GM21717 (cell line): ENCODE data around the gene SLC2A13.

ENCODE experiments used
- ATAC-seq: cut with Tn5 transposase; IDR thresholded peaks from one replicate; pipeline ENCODE4 v1.9.1; 2021; ENCODE audit warnings: mild to moderate bottlenecking, moderate library complexity; ENCODE audit not compliant: unreplicated experiment

Gene SLC2A13

GRCh38 chr12:40105515-40106201, at the start of gene SLC2A13:
SLC2A13 (minus strand) TSS chr12:40106081; CDS start chr12:40105808, 273 bp downstream.
- ATAC-seq, result peak; percentile 75

- ATAC-seq, result no peak
Measured at GRCh38 chr12:40154381-40154780, 48.5 kb upstream of the SLC2A13 start.

GRCh38 chr12:40153432-40153831, 47.6 kb upstream of the SLC2A13 start:
- ATAC-seq, result no peak

- ATAC-seq, result no peak
Measured at GRCh38 chr12:40152783-40153383, 47.0 kb upstream of the SLC2A13 start.

DNA sequence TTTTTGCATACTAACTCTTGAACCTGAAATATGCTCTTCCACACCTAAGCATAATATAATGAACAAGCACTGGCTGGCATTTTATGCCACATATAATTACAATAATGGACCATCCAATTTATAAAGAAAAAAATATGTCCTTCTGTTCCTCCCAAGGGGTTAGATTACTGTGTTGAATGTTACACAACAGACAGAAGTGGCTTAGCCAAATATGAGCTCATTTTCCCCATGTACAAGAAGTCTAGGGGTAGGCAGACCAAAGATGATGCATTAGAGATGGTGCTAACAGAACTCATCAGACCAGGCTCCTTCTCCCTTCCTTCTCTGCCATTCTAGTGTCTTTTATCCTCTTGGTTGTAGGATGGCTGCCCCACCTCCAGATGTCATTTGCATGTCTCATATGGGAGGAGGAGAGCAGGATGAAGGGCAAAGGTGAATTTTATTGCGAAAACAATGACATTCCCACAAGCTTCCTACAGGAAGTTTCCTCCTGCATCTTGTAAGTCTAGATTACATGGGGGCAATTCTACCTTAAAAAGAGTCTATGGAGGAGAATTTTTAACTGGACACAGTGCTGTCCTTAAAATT, 43.9 kb upstream of the SLC2A13 start:
- ATAC-seq, result no peak

DNA sequence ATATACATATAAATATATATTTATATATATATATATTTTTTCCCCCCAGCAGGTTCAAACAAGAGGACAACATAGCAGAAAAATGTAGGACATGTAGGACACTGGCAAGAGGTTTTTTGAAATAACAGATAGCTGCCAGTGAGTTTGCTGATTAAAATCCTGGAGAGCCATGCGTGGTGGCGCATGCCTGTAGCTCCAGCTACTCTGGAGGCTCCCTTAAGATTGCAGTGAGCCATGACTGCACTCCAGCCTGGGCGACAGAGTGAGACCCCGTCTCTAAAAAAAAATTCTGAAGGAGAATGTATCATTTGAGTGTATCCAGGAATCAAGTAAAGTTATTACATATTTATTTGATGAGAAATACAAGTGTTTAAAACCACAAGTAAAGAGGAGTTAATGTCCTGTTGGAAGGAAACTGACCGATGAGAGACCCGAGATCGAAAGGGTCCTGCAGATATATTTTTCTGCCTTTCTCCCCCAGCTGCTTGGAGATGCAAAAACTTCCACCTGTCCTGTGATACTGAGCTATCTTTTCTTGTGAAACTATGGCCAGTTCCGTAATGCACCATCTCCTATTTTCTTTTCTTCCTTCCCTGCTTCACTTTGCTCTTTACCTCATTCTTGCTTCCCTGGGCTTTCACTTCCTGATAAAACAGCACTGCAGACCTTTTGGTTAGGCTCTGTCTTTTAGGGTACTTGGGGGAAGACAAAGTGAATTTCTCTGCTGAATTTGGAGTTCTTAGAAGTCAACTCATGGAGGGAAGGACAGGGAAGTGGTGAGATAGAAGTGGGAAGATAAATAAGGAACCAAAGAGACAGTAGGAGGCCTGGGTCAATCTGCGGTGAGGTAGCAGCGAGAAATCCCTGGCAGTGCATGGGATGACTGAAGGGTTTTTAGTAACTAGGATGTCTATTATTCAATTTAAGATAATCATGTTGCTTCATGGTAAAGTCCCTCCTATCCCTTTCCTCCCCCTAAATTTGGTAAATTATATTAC, 41.2 kb upstream of the SLC2A13 start:
- ATAC-seq, result no peak

- ATAC-seq, result no peak
Measured at GRCh38 chr12:40145896-40146295, 40.0 kb upstream of the SLC2A13 start.

DNA sequence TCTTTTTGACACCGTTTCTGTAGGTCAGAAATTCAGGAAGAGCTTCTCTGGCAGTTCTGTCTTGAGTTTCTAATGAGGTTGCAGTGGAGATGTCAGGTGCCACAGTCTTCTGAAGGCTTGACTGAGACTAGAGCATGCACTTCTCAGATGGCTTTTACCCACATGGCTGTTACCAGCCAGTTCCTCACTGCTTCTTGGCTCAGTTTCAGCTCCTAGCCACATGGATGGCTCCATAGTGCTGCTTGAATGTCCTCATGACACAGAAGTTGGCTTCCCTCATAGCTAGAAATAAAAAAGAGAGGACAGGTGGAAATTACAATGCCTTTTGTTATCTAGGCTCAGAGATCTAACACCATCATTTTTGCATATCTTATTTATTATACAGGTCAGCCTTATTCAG, 38.1 kb upstream of the SLC2A13 start:
- no peak for ATAC-seq

DNA sequence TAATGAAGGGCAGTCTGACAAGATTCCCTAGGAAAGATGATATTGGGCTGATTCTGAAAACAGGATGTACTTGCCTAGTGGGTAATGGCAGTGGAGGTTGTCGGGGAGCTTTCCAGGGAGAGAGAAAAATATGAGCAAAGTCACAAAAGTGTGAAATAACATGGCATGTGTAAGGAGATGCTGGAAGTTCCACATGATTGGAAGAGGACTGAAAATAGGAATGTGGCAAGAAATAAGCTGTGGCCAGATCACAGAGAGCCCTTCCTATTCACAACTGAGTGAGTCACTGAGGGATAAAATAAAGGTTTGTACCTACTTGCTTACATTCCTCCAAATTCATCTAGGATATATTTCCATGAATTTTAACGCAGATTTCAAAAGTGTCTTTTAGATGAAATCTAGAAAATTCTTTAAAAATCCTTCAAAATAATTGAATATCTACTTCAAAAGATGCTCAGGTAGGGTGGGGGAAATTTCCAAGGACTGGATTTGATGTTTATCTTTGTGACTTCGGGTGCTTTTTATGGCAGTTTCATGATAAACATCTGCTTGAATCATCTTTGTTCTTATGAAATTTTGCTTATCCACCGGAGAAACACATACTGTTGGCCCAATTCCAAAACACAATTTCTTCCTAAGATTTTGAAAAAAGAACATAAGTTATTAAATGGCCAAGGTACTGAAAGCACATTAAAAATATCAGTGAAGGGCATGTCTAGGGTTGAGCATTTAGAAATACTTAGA, 36.3 kb upstream of the SLC2A13 start:
- ATAC-seq, result no peak

GRCh38 chr12:40138526-40138925, 32.6 kb upstream of the SLC2A13 start:
- no peak for ATAC-seq

DNA sequence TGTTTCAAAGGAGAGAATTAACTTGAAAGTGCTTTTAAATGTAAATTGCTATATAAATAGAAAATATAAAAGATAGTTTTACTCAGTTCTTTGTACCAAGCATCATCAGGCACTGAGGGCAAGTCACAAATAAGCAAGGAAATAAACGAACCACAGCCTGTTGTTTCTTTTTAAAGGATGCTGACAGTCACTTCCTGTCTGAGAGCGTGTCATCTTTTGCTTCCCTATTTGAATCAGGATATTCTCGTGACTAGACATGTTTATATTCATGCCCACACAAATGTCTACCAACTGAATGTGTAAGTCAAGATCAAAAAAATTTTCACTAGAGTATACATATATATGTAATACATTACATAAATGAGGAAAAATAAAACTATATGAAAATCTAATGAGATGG, 31.4 kb upstream of the SLC2A13 start:
- ATAC-seq, result peak; percentile 90

DNA sequence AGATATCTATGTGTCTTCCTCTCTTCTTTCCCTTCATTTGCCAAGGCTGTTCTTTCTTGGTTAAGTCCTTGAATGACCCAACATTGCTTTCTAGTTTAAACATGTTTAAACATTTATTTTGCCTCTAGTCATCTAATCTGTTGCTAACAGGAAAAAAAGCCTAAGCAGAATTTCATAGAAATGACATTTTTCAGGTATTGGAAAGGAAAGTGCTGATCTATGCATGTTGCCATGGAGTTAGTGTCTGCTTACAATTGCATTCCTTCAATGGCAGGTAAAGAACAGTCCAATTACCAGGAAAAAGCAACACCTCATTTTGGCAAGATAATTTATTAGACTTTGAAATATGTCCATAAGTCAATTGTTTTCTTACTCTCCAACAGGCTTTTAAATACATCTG, 21.5 kb upstream of the SLC2A13 start:
- no peak for ATAC-seq

- no peak for ATAC-seq
Measured at GRCh38 chr12:40123496-40123895, 17.6 kb upstream of the SLC2A13 start.

- ATAC-seq, result no peak
Measured at GRCh38 chr12:40122842-40123241, 17.0 kb upstream of the SLC2A13 start.

- peak; percentile 89 for ATAC-seq
Measured at GRCh38 chr12:40117818-40118217, 11.9 kb upstream of the SLC2A13 start.

GRCh38 chr12:40110586-40110985, 4.7 kb upstream of the SLC2A13 start:
- ATAC-seq, result no peak

DNA sequence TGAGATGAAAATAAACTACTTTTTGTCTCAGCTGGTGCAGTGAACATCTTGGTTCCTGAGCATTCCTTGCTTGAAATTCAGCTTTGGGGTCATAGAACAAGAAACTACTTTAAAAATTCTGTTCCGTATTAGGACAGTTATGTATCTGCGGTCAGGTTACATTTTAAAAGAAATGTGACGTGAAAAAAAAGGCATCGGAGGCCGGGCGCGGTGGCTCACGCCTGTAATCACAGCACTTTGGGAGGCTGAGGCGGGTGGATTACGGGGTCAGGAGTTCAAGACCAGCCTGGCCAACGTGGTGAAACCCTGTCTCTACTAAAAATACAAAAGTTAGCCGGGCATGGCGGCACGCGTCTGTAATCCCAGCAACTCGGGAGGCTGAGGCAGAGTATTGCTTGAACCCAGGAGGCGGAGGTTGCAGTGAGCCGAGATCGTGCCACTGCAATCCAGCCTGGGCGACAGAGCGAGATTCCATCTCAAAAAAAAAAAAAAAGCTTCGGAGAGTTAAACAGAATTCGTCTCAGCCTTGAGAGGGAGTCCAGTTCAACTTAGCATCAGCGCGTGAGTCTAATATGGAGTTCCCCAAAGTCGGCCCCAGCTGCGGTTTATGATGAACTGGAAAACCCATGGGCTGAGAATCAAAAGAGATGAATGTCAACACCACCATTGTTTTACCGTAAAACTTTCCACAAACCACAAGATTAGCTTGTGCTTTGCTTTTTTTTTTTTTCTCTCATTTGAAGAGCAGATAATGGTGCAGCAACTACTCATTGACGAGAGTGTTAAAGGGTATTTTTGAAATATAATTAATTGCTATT, 2.1 kb upstream of the SLC2A13 start:
- no peak for ATAC-seq

DNA sequence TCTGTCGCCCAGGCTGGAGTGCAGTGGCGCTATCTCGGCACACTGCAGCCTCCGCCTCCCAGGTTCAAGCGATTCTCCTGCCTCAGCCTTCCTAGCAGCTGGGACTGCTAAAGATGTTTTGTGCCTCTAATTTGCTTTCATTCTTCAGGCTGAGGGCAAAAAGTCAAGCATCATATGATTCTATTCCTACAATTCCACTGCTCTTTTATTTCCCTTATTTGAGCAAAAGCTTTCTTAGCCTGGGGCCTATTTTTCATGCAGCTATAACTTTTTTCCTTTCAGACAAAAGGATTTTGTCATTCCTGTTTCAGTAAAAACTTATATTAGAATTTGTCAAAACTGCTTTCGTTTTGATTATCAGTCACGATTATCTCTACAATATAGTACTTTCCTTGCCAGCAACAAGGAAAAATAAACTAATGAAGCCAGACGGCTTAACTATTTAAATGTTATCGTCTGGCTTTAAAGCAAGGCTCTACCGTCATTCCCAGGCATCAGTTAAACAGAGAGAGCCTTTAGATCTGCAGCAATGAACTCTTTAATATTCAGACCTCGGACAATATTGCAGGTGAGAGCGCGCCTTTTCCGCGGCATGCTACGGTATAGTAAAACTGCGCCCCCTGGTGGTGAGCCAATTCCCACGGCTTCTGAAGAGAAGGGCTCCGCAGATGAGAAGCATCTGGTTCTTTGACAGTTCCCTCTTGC, 1.4 kb upstream of the SLC2A13 start:
- peak; percentile 38 for ATAC-seq

GRCh38 chr12:40106655-40107054, 774 bp upstream of the SLC2A13 start:
- ATAC-seq, result no peak
